Stimulated activated CD8-positive, alpha-beta memory T cell treated with anti-CD3 and anti-CD28 coated beads, Interleukin-7, amount 100 ng/mL, for 1 hour (primary cell): ENCODE results near the gene RBM26.

Experiments used
- DNase-seq, 2 donors: peaks; one replicate each; pipeline ENCODE4 v3.0.0-alpha.2; 2020; ENCODE audit warnings: low read depth in 2 of 2

The RBM26 gene

DNA sequence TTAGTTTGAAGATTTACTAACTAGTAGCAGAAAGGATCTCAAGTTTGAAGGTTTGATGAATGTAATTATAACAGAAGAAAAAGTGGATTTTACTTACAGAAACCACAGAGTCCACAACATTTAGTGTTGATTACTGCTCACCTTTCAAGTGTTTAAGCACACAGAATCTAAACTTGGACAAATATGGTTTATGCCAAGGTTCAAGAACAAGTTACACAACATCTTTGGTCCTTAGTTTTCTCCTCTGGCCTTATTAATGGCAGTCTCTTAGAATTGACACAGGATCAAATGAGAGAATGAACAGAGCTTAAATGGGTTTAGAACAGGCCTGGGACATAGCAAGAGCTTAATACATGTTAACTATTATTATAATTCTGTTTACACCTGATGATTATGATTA, 133.0 kb downstream of the RBM26 start:
- no peak for DNase-seq

- no peak for DNase-seq
These were observed 134.4 kb downstream of the RBM26 start for GRCh38 chr13:79271616-79272015.

DNA sequence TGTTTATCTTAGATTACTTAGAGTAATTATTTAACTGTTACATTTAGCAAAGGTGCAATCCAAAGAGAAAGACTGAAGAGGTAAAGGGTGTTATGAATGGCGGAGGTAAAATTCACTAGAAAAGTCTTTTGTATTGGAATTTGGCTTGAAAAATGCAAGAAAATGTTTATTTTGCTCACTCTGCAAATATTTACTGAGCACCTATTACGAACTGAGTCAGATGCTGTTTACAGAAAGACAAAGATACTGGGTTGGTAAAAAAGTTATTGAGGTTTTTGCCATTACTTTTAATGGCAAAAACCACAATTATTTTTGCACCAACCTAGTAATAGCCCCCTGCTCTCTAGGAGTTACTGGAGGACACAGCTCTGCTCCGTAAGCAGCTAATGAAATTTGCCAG, 135.2 kb downstream of the RBM26 start:
- no peak for DNase-seq
